Osteocyte (in vitro differentiated cells): ENCODE data around the gene DET1. TPM values are rescaled to one million over a fixed set of nuclear protein-coding genes. Genes with fewer than 3 reads are reported as not detected.
"Not testable (repeated sequence)": the region's sequence is repeated elsewhere in the genome, so short reads cannot be mapped to it uniquely, and the experiment has no call there.

Source experiments
- DNase-seq: peaks from one replicate; pipeline ENCODE4 v3.0.0; 2021; ENCODE audit warnings: mixed read lengths; ENCODE audit not compliant: unreplicated experiment; ENCODE audit errors: extremely low spot score
- H3K27ac Mint-ChIP-seq: one replicate; pipeline ENCODE4 v1.8.0; 2021; ENCODE audit warnings: mild to moderate bottlenecking, mixed read lengths; ENCODE audit not compliant: unreplicated experiment
- H3K27me3 Mint-ChIP-seq: one replicate; pipeline ENCODE4 v1.8.0; 2021; ENCODE audit warnings: mixed read lengths; ENCODE audit not compliant: unreplicated experiment
- H3K36me3 Mint-ChIP-seq: one replicate; pipeline ENCODE4 v1.8.0; 2021; ENCODE audit warnings: mixed read lengths; ENCODE audit not compliant: unreplicated experiment
- H3K4me1 Mint-ChIP-seq: one replicate; pipeline ENCODE4 v1.8.0; 2021; ENCODE audit warnings: mixed read lengths; ENCODE audit not compliant: unreplicated experiment
- H3K4me3 Mint-ChIP-seq: one replicate; pipeline ENCODE4 v1.8.0; 2021; ENCODE audit warnings: mild to moderate bottlenecking, moderate library complexity, mixed read lengths; ENCODE audit not compliant: unreplicated experiment
- H3K9me3 Mint-ChIP-seq: one replicate; pipeline ENCODE4 v1.8.0; 2021; ENCODE audit warnings: mixed read lengths; ENCODE audit not compliant: unreplicated experiment
- total RNA-seq: library from RNA; stranded (reverse); gene quantifications from 2 replicates; pipeline ENCODE4 v1.2.1, GENCODE V29; 2021
- TF ChIP-seq, protein P1 (sequence below): fragments of 200-600 bp; sonication (generic); IDR thresholded peaks from 2 replicates; pipeline ENCODE4 v1.5.0; 2021; ENCODE audit warnings: antibody characterized with exemption, mild to moderate bottlenecking, moderate library complexity

The DET1 gene
- total RNA-seq, 1 donor from 2014 or later: 8.2 TPM

DNA sequence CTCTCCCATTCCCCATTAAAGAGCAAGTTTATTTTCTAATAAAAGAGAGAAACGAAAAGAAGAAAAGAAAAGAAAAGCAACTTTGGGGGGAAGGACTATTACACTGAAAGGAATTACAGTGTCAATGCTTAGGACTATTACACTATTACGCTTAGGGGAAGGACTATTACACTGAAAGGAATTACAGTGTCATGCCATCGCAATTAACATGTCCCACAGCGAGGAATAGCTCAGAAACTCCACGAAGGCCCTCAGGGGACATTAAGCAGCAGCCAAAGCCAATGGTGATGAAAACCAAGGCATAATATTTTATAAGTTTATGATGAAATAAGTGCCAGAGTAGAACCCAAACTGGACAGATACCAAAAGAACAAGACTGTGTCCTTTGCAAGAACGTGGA lies 22.1 kb upstream of the DET1 start:
- Mint-ChIP-seq H3K36me3 (no peaks in the 10 kb centered on the region), H3K4me3 (no peak overlapping the region), H3K27ac (no peak overlapping the region), H3K27me3 (peaks cover 7% of the 10 kb centered on the region), H3K9me3 (no peaks in the 10 kb centered on the region), H3K4me1 (no peaks in the 10 kb centered on the region)
- DNase-seq: no peak
- TF ChIP-seq, protein P1, sequence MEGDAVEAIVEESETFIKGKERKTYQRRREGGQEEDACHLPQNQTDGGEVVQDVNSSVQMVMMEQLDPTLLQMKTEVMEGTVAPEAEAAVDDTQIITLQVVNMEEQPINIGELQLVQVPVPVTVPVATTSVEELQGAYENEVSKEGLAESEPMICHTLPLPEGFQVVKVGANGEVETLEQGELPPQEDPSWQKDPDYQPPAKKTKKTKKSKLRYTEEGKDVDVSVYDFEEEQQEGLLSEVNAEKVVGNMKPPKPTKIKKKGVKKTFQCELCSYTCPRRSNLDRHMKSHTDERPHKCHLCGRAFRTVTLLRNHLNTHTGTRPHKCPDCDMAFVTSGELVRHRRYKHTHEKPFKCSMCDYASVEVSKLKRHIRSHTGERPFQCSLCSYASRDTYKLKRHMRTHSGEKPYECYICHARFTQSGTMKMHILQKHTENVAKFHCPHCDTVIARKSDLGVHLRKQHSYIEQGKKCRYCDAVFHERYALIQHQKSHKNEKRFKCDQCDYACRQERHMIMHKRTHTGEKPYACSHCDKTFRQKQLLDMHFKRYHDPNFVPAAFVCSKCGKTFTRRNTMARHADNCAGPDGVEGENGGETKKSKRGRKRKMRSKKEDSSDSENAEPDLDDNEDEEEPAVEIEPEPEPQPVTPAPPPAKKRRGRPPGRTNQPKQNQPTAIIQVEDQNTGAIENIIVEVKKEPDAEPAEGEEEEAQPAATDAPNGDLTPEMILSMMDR: no peak

DNA sequence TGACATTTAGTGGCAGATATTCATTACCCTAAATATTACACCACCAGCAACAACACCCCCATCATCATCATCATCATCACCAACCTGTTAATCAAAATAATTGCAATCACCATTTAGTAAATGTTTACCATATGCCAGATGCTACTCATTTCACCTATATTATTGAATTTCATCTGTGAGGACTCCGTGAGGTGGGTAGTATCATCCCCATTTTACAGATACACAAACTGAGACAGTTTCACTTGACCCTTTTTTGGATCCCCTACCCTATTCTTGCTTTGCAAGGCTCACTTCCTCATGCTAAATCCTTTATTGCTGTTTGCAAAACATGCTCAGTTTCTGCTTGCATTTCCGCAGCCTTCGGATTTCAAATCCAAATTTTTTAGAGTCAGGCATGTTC lies 18.3 kb upstream of the DET1 start:
- TF ChIP-seq, protein P1: no peak
- Mint-ChIP-seq H3K4me1 (no peaks in the 10 kb centered on the region), H3K4me3 (no peak overlapping the region), H3K27me3 (peaks cover 4% of the 10 kb centered on the region), H3K27ac (no peak overlapping the region), H3K9me3 (peaks cover 3% of the 10 kb centered on the region), H3K36me3 (no peaks in the 10 kb centered on the region)
- DNase-seq: no peak

DNA sequence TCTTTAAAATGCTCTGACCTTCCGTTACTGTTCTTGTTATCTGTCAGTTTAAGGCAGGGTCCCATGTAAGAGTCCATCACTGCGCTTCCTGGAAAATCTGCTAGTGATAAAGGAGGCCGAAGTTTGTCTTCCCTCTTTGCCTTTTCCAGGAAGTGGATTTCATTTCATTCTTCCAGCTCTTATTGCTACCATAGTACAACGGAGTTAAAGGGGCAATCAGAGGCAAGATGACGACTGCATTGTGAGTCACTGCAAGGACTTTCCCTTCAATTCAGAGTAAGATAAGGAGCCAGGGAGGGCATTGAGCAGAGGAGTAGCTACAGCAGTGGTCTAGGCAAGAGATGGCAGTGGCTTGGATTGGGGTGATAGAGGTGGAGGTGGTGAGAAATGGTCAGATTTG lies 17.2 kb upstream of the DET1 start:
- no peaks in the 10 kb centered on the region for H3K36me3 Mint-ChIP-seq
- H3K27me3 Mint-ChIP-seq: peaks cover 6% of the 10 kb centered on the region
- no peak overlapping the region for H3K27ac Mint-ChIP-seq
- TF ChIP-seq, protein P1: no peak
- no peak for DNase-seq
- H3K4me1 Mint-ChIP-seq: no peaks in the 10 kb centered on the region
- no peak overlapping the region for H3K4me3 Mint-ChIP-seq
- peaks cover 3% of the 10 kb centered on the region for H3K9me3 Mint-ChIP-seq

DNA sequence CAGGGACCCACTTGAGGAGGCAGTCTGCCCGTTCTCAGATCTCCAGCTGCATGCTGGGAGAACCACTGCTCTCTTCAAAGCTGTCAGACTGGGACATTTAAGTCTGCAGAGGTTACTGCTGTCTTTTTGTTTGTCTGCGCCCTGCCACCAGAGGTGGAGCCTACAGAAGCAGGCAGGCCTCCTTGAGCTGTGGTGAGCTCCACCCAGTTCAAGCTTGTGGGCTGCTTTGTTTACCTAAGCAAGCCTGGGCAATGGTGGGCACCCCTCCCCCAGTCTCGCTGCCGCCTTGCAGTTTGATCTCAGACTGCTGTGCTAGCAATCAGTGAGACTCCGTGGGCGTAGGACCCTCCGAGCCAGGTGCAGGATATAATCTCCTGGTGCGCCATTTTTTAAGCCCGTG lies 13.1 kb upstream of the DET1 start:
- not testable (repeated sequence) for H3K36me3 Mint-ChIP-seq, H3K4me3 Mint-ChIP-seq, H3K27me3 Mint-ChIP-seq, H3K27ac Mint-ChIP-seq, H3K4me1 Mint-ChIP-seq, H3K9me3 Mint-ChIP-seq
- peak; percentile 69 for DNase-seq

DNA sequence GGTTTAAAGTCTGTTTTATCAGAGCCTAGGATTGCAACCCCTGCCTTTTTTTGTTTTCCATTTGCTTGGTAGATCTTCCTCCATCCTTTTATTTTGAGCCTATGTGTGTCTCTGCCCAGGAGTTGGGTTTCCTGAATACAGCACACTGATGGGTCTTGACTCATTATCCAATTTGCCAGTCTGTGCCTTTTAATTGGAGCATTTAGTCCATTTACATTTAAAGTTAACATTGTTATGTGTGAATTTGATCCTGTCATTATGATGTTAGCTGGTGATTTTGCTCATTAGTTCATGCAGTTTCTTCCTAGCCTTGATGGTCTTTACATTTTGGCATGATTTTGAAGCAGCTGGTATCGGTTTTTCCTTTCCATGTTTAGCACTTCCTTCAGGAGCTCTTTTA lies 11.5 kb upstream of the DET1 start:
- not testable (repeated sequence) for DNase-seq, H3K27ac Mint-ChIP-seq, H3K4me1 Mint-ChIP-seq, H3K36me3 Mint-ChIP-seq, H3K4me3 Mint-ChIP-seq, H3K9me3 Mint-ChIP-seq, H3K27me3 Mint-ChIP-seq

DNA sequence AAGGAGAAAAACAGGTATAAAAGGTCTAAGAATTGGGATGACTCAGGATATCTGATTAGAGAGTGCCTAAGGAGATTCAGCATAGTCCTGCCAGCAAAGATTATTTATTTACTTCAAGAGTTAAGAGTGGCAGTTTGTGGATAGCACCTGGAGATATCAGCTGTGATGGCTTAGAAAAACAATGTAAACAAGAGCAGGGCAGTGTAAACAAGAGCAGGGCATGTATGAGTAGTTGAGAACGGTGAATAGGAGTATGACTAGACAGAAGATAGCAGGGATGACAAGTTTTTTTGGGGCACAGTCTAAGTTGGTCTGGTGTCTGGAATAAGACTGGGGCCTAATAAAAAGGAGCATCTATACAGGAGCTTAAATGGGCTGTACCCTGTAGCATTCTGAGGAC lies 1.5 kb upstream of the DET1 start:
- not testable (repeated sequence) for H3K4me3 Mint-ChIP-seq, H3K27ac Mint-ChIP-seq, H3K9me3 Mint-ChIP-seq, H3K27me3 Mint-ChIP-seq, H3K36me3 Mint-ChIP-seq, DNase-seq
- H3K4me1 Mint-ChIP-seq: peaks cover 10% of the 10 kb centered on the region

DNA sequence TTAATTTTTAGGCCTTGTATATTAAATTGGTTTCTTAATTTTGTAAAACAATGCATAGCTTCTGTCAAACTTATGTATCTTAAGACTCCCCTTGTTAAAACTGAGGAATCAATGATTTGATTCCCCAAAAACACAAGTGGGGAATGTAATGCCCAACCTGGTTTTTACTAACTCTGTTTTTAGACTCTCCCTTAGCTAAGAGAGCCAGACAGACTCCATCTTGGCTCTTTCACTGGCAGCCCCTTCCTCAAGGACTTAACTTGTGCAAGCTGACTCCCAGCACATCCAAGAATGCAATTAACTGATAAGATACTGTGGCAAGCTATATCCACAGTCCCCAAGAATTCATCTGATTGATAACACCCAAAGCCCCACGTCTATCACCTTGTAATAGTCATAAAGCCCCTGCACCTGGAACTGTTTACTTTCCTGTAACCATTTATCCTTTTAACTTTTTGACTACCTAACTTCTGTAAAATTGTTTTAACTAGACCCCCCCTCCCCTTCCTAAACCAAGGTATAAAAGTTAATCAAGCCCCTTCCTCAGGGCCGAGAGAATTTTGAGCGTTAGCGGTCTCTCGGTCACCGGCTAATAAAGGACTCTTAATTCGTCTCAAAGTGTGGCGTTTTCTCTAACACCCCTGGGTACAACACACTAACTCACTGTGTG lies 768 bp downstream of the DET1 start:
- H3K9me3 Mint-ChIP-seq, DNase-seq, H3K27me3 Mint-ChIP-seq, H3K36me3 Mint-ChIP-seq: not testable (repeated sequence)
- peaks cover 10% of the 10 kb centered on the region for H3K4me1 Mint-ChIP-seq
- peak overlapping the region; percentile 87 for H3K27ac Mint-ChIP-seq
- H3K4me3 Mint-ChIP-seq: peak overlapping the region; percentile 87
